22Rv1 (cell line): ENCODE measurements around the gene GULP1.

Experiments used
- CTCF ChIP-seq: fragments of 450-650 bp; IDR thresholded peaks from 2 replicates; pipeline ENCODE4 v1.5.1; 2017; ENCODE audit warnings: mild to moderate bottlenecking
- ZFX ChIP-seq: fragments of 450-650 bp; IDR thresholded peaks from 2 replicates; pipeline ENCODE4 v1.6.1; 2017; ENCODE audit warnings: antibody characterized with exemption, borderline replicate concordance

GRCh38 chr2:188492751-188493150 is 201.1 kb downstream of the GULP1 start:
- TF ChIP-seq CTCF (no peak), ZFX (no peak)
